Measurements from ENCODE around the gene PCSK5. TPM values are rescaled to one million over a fixed set of nuclear protein-coding genes. Genes with fewer than 3 reads are reported as not detected.

PCSK5 gene
- polyA plus RNA-seq, 1 experiment = 1.6 TPM

DNA sequence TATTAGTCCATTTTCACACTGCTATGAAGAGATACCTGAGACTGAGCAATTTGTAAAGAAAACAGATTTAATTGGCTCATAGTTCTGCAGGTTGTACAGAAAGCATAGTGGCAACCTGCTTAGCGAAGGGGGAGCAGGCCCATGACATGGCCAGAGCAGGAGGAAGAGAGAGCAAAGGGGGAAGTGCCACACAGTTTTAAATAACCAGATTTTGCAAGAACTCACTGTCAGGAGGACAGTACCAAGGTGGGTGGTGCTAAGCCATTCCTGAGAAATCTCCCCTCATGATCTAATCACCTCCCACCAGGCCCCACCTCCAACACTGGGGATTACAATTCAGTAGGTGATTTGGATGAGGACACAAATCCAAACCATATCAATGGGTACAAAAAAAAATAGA lies 16.8 kb upstream of the PCSK5 start:
- ChIA-PET CTCF (no interaction called here), POLR2A (no interaction called here)
- Histone ChIP-seq H3K27me3 (ENCODE audit: control insufficient read depth, insufficient read depth, low read length) (no peaks in the 10 kb centered on the region), H3K4me3 (ENCODE audit: low read depth, low read length) (no peak overlapping the region), H3K9me3 (ENCODE audit: control insufficient read depth, insufficient read depth, low read length) (no peaks in the 10 kb centered on the region), H3K27ac (ENCODE audit: low read depth, low read length) (no peak overlapping the region)
- TF ChIP-seq, protein P1, sequence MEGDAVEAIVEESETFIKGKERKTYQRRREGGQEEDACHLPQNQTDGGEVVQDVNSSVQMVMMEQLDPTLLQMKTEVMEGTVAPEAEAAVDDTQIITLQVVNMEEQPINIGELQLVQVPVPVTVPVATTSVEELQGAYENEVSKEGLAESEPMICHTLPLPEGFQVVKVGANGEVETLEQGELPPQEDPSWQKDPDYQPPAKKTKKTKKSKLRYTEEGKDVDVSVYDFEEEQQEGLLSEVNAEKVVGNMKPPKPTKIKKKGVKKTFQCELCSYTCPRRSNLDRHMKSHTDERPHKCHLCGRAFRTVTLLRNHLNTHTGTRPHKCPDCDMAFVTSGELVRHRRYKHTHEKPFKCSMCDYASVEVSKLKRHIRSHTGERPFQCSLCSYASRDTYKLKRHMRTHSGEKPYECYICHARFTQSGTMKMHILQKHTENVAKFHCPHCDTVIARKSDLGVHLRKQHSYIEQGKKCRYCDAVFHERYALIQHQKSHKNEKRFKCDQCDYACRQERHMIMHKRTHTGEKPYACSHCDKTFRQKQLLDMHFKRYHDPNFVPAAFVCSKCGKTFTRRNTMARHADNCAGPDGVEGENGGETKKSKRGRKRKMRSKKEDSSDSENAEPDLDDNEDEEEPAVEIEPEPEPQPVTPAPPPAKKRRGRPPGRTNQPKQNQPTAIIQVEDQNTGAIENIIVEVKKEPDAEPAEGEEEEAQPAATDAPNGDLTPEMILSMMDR (IDR thresholded peaks at IDR 0.05; ENCODE audit: low read depth, low read length) = no peak
- no peak for DNase-seq (ENCODE audit: low read depth, low spot score)

GRCh38 chr9:75876999-75877640 lies 13.4 kb upstream of the PCSK5 start:
- Histone ChIP-seq H3K4me3 (ENCODE audit: low read depth, low read length) (no peak overlapping the region), H3K27me3 (ENCODE audit: control insufficient read depth, insufficient read depth, low read length) (no peaks in the 10 kb centered on the region), H3K9me3 (ENCODE audit: control insufficient read depth, insufficient read depth, low read length) (no peaks in the 10 kb centered on the region), H3K27ac (ENCODE audit: low read depth, low read length) (no peak overlapping the region)
- ChIA-PET POLR2A (no interaction called here), CTCF (interaction anchor here (3.4 kb wide), 1 partner anchor 10 kb away, joined by 9 read pairs; no protein-coding TSS in a partner anchor)
- no peak for DNase-seq (ENCODE audit: low read depth, low spot score)
- TF ChIP-seq, protein P1 (IDR thresholded peaks at IDR 0.05; ENCODE audit: low read depth, low read length) = no peak

DNA sequence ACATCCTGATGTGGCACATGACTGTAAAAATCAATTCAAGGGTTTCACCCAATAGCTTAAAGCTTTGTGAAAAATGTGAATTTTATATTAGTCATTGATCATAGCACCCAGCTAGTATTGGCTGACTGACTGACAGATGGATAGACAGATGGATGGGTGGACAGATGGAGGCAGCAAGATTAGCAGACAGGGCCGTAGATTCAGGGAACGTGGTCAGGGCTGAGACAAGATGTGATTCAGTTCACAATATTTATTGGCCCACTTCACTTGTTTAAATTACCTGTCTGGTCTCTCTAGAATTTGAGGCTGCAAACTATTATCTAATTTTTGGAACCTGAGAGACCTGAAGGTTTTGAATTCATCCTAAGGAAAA lies 12.0 kb upstream of the PCSK5 start:
- no peaks in the 10 kb centered on the region for H3K9me3 ChIP-seq (ENCODE audit: control insufficient read depth, insufficient read depth, low read length)
- H3K4me3 ChIP-seq (ENCODE audit: low read depth, low read length) = no peak overlapping the region
- DNase-seq (ENCODE audit: low read depth, low spot score) = no peak
- TF ChIP-seq, protein P1 (IDR thresholded peaks at IDR 0.05; ENCODE audit: low read depth, low read length) = no peak
- ChIA-PET CTCF (interaction anchor here (3.4 kb wide), 1 partner anchor 12 kb away, joined by 9 read pairs; no protein-coding TSS in a partner anchor), POLR2A (no interaction called here)
- H3K27me3 ChIP-seq (ENCODE audit: control insufficient read depth, insufficient read depth, low read length) = no peaks in the 10 kb centered on the region
- H3K27ac ChIP-seq (ENCODE audit: low read depth, low read length) = no peak overlapping the region

DNA sequence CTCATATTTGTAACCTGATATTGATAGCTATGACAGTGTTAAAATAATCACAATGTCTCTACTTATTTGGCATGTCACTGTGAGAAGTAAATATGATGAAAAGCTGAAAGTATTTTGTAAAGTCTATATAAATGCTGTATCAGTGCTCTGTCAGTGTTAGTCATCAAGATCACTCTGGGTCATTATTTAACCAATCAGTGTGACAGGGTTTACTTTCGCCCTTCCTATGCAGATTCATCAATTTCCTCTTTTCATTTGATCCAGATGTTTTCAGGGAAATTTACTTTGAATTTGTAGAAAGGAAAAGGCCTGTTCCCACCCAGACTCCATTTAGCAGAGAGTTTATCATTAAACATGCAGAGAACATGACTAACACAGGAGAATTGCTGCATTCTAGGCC lies 9.9 kb upstream of the PCSK5 start:
- CTCF ChIA-PET = interaction anchor here (0.6 to 2.8 kb wide), 5 partner anchors 14 to 45 kb away, joined by 3 to 15 read pairs (median 9); no protein-coding TSS in a partner anchor
- no peak overlapping the region for H3K27ac ChIP-seq (ENCODE audit: low read depth, low read length)
- no peak for DNase-seq (ENCODE audit: low read depth, low spot score)

GRCh38 chr9:75881761-75882160 lies 8.7 kb upstream of the PCSK5 start:
- TF ChIP-seq, protein P1 (IDR thresholded peaks at IDR 0.05; ENCODE audit: low read depth, low read length) = no peak
- no peak overlapping the region for H3K27ac ChIP-seq (ENCODE audit: low read depth, low read length)
- H3K9me3 ChIP-seq (ENCODE audit: control insufficient read depth, insufficient read depth, low read length) = no peaks in the 10 kb centered on the region
- POLR2A ChIA-PET = no interaction called here
- DNase-seq (ENCODE audit: low read depth, low spot score) = no peak
- H3K27me3 ChIP-seq (ENCODE audit: control insufficient read depth, insufficient read depth, low read length) = no peaks in the 10 kb centered on the region
- no peak overlapping the region for H3K4me3 ChIP-seq (ENCODE audit: low read depth, low read length)
- CTCF ChIA-PET = no interaction called here

More for the DNA sequence above, 9.9 kb upstream of the PCSK5 start:
- Histone ChIP-seq H3K4me3 (ENCODE audit: low read depth, low read length) (no peak overlapping the region), H3K9me3 (ENCODE audit: control insufficient read depth, insufficient read depth, low read length) (no peaks in the 10 kb centered on the region), H3K27me3 (ENCODE audit: control insufficient read depth, insufficient read depth, low read length) (no peaks in the 10 kb centered on the region)
- POLR2A ChIA-PET = interaction anchor here (0.9 kb wide), 1 partner anchor 10 kb away, joined by 3 read pairs; the partner anchor contains the start of gene PCSK5
- TF ChIP-seq, protein P1 (IDR thresholded peaks at IDR 0.05; ENCODE audit: low read depth, low read length) = no peak
